Measurements from ENCODE around the gene PSMA5. TPM values are rescaled to one million over a fixed set of nuclear protein-coding genes. Genes with fewer than 3 reads are reported as not detected.

The PSMA5 gene
- total RNA-seq, 1 donor from 2014 or later: 62.0 TPM

DNA sequence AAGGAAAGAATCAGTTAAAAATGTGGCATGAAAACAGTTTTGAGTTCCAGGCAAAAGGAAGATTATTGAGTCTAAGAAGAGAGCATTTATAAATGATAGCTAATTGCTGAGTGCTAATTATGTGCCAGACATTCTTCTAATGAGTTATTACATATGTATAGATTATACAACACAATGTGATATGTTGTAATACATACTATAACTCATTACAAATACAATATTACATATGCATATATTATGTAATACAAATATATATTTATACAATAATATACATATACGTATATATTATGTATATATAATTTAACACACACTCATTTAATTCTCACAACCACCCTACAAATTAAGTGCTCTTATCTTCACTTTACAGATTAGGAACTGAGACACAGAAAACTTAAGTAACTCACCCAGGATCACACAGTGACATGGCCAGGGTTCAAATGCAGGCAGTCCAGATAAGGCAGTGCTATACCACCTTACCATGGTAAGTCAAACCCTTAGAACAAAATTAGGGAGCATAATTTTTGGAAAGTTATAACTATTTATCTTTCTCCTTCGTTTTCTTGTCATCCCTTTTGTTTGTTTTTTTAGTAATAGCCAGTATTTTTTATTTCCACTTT lies 32.5 kb downstream of the PSMA5 start:
- no peak overlapping the region for H3K27ac ChIP-seq
- H3K4me3 Mint-ChIP-seq: no peak overlapping the region
- H3K9me3 Mint-ChIP-seq: no peaks in the 10 kb centered on the region
- H3K36me3 ChIP-seq: no peaks in the 10 kb centered on the region
- H2AFZ ChIP-seq (replicated peaks): no peak overlapping the region
- no peaks in the 10 kb centered on the region for H3K27me3 ChIP-seq
- H3K36me3 Mint-ChIP-seq: no peaks in the 10 kb centered on the region
- H4K20me1 ChIP-seq (ENCODE audit: low read depth): peaks cover 73% of the 10 kb centered on the region
- peaks cover 19% of the 10 kb centered on the region for H3F3A ChIP-seq (ENCODE audit: low read depth)
- no peak overlapping the region for H3K27ac Mint-ChIP-seq
- no peak overlapping the region for H3K4me2 ChIP-seq
- no peak for DNase-seq (ENCODE audit: low spot score)
- peaks cover 85% of the 10 kb centered on the region for H3K79me2 ChIP-seq (ENCODE audit: low read depth)
- H3K4me3 ChIP-seq: no peak overlapping the region
- peaks cover 57% of the 10 kb centered on the region for H3K4me1 Mint-ChIP-seq
- H3K9ac ChIP-seq: no peak overlapping the region
- H3K9me3 ChIP-seq (ENCODE audit: low read depth): no peaks in the 10 kb centered on the region
- TF ChIP-seq EZH2phosphoT487 (IDR thresholded peaks at IDR 0.05) (no peak), CTCF (IDR thresholded peaks at IDR 0.05) (no peak), EZH2 (IDR thresholded peaks at IDR 0.05) (no peak)
- peaks cover 25% of the 10 kb centered on the region for H3K4me1 ChIP-seq
- H3K27me3 Mint-ChIP-seq (ENCODE audit: insufficient read depth, low read depth): peaks cover 2% of the 10 kb centered on the region

DNA sequence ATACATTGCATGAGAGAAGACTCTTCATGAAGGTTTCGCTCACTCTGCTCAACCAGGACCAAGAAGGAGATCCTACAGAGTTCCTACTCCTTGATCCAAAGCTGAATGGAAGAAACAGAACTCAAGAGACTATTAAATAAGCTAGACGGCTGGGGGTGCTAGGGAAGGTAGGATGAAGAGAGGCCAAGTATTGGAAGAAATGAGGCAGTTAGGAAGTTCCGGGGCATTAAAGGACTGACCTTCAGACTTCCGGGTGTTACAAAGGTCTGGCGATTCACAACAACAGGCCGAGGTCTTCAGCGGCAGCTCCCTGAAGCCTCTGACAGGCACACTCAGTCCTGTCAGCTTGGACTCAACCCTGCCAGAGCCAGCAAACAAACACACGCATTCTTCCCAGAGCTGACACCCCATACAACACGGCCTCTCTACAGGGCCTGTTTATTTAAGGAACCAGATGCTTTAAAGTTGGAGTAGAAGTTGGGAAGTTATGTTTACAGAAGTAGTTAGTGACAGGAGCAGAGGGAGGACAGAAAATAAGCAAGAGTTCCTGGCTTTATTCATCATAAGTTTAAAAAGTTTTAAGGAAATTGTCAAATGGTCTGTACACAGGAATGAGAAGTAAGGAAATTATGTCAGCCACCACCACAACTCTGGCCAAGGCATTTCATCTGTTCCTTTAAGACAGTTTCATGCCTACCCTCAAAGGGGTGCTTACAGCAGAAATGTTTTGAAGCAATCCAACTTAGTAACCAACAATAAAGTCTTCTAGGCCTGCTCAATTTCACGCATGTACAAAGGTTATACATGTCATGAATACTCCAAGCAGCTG lies 33.2 kb downstream of the PSMA5 start:
- no peak overlapping the region for H2AFZ ChIP-seq (replicated peaks)
- Mint-ChIP-seq H3K27me3 (ENCODE audit: insufficient read depth, low read depth) (peaks cover 2% of the 10 kb centered on the region), H3K36me3 (no peaks in the 10 kb centered on the region), H3K4me3 (no peak overlapping the region), H3K4me1 (peaks cover 53% of the 10 kb centered on the region), H3K27ac (no peak overlapping the region), H3K9me3 (no peaks in the 10 kb centered on the region)
- H4K20me1 ChIP-seq (ENCODE audit: low read depth): peaks cover 77% of the 10 kb centered on the region
- H3K27me3 ChIP-seq: no peaks in the 10 kb centered on the region
- H3K4me3 ChIP-seq: no peak overlapping the region
- H3K4me2 ChIP-seq: no peak overlapping the region
- peaks cover 92% of the 10 kb centered on the region for H3K79me2 ChIP-seq (ENCODE audit: low read depth)
- TF ChIP-seq EZH2 (IDR thresholded peaks at IDR 0.05): no peak
- no peak for TF ChIP-seq EZH2phosphoT487 (IDR thresholded peaks at IDR 0.05)
- TF ChIP-seq CTCF (IDR thresholded peaks at IDR 0.05): no peak
- H3K36me3 ChIP-seq: no peaks in the 10 kb centered on the region
- no peak for DNase-seq (ENCODE audit: low spot score)
- H3K9me3 ChIP-seq (ENCODE audit: low read depth): no peaks in the 10 kb centered on the region
- peaks cover 20% of the 10 kb centered on the region for H3K4me1 ChIP-seq
- no peak overlapping the region for H3K27ac ChIP-seq
- H3K9ac ChIP-seq: no peak overlapping the region
- H3F3A ChIP-seq (ENCODE audit: low read depth): peaks cover 12% of the 10 kb centered on the region

GRCh38 chr1:109392037-109392787 lies 34.0 kb downstream of the PSMA5 start:
- Histone ChIP-seq H3K4me2 (peak overlapping the region; percentile 5), H3K4me3 (no peak overlapping the region), H3K36me3 (no peaks in the 10 kb centered on the region), H3K79me2 (ENCODE audit: low read depth) (peaks cover 100% of the 10 kb centered on the region), H2AFZ (replicated peaks) (no peak overlapping the region), H3K9ac (no peak overlapping the region), H3F3A (ENCODE audit: low read depth) (peaks cover 12% of the 10 kb centered on the region), H3K27ac (no peak overlapping the region), H3K27me3 (no peaks in the 10 kb centered on the region), H4K20me1 (ENCODE audit: low read depth) (peaks cover 79% of the 10 kb centered on the region), H3K4me1 (peaks cover 20% of the 10 kb centered on the region), H3K9me3 (ENCODE audit: low read depth) (no peaks in the 10 kb centered on the region)
- Mint-ChIP-seq H3K36me3 (no peaks in the 10 kb centered on the region), H3K4me3 (no peak overlapping the region), H3K4me1 (peaks cover 53% of the 10 kb centered on the region), H3K27me3 (ENCODE audit: insufficient read depth, low read depth) (peaks cover 2% of the 10 kb centered on the region), H3K9me3 (no peaks in the 10 kb centered on the region), H3K27ac (no peak overlapping the region)
- TF ChIP-seq EZH2 (IDR thresholded peaks at IDR 0.05) (no peak), EZH2phosphoT487 (IDR thresholded peaks at IDR 0.05) (no peak), CTCF (IDR thresholded peaks at IDR 0.05) (no peak)
- DNase-seq (ENCODE audit: low spot score): no peak

Data from neural progenitor cell (in vitro differentiated cells).